ENCODE measurements around the gene BMPR2.

Gene BMPR2

GRCh38 chr2:202609381-202610145 lies 233.4 kb downstream of the BMPR2 start:
- H3K4me1 ChIP-seq (ENCODE audit: insufficient read depth, low read length) = no peaks in the 10 kb centered on the region
- H3K9me3 ChIP-seq (ENCODE audit: low read length) = no peaks in the 10 kb centered on the region
- H3K9ac ChIP-seq (ENCODE audit: low read length) = no peak overlapping the region
- no peaks in the 10 kb centered on the region for H3K27me3 ChIP-seq (ENCODE audit: control insufficient read depth in 1 of 2, insufficient read depth in 2 of 2, low read length in 2 of 2)
- no peak overlapping the region for H3K4me3 ChIP-seq (ENCODE audit: low read depth in 1 of 2, low read length in 2 of 2)
- no peaks in the 10 kb centered on the region for H3K36me3 ChIP-seq (ENCODE audit: insufficient read depth, low read length)
- no peak overlapping the region for H3K27ac ChIP-seq (ENCODE audit: low read depth, low read length)

GRCh38 chr2:202610380-202610779 lies 234.3 kb downstream of the BMPR2 start:
- no peaks in the 10 kb centered on the region for H3K4me1 ChIP-seq (ENCODE audit: insufficient read depth, low read length)
- H3K9me3 ChIP-seq (ENCODE audit: low read length) = no peaks in the 10 kb centered on the region
- no peak overlapping the region for H3K27ac ChIP-seq (ENCODE audit: low read depth, low read length)

GRCh38 chr2:202612145-202612544 lies 236.0 kb downstream of the BMPR2 start:
- Histone ChIP-seq H3K36me3 (ENCODE audit: insufficient read depth, low read length) (no peaks in the 10 kb centered on the region), H3K27ac (ENCODE audit: low read depth, low read length) (no peak overlapping the region)

More at GRCh38 chr2:202610380-202610779, 234.3 kb downstream of the BMPR2 start:
- no peak overlapping the region for H3K9ac ChIP-seq (ENCODE audit: low read length)
- H3K4me3 ChIP-seq (ENCODE audit: low read depth in 1 of 2, low read length in 2 of 2) = no peak overlapping the region
- no peaks in the 10 kb centered on the region for H3K36me3 ChIP-seq (ENCODE audit: insufficient read depth, low read length)
- no peaks in the 10 kb centered on the region for H3K27me3 ChIP-seq (ENCODE audit: control insufficient read depth in 1 of 2, insufficient read depth in 2 of 2, low read length in 2 of 2)

GRCh38 chr2:202613479-202613878 lies 237.4 kb downstream of the BMPR2 start:
- Histone ChIP-seq H3K4me1 (ENCODE audit: insufficient read depth, low read length) (no peaks in the 10 kb centered on the region), H3K27ac (ENCODE audit: low read depth, low read length) (no peak overlapping the region), H3K27me3 (ENCODE audit: control insufficient read depth in 1 of 2, insufficient read depth in 2 of 2, low read length in 2 of 2) (no peaks in the 10 kb centered on the region), H3K9ac (ENCODE audit: low read length) (no peak overlapping the region), H3K9me3 (ENCODE audit: low read length) (no peaks in the 10 kb centered on the region), H3K36me3 (ENCODE audit: insufficient read depth, low read length) (no peaks in the 10 kb centered on the region), H3K4me3 (ENCODE audit: low read depth in 1 of 2, low read length in 2 of 2) (no peak overlapping the region)

More at GRCh38 chr2:202612145-202612544, 236.0 kb downstream of the BMPR2 start:
- Histone ChIP-seq H3K9ac (ENCODE audit: low read length) (no peak overlapping the region), H3K9me3 (ENCODE audit: low read length) (no peaks in the 10 kb centered on the region), H3K4me1 (ENCODE audit: insufficient read depth, low read length) (no peaks in the 10 kb centered on the region), H3K27me3 (ENCODE audit: control insufficient read depth in 1 of 2, insufficient read depth in 2 of 2, low read length in 2 of 2) (no peaks in the 10 kb centered on the region), H3K4me3 (ENCODE audit: low read depth in 1 of 2, low read length in 2 of 2) (no peak overlapping the region)
